Pulmonary artery endothelial cell (primary cell): ENCODE data around the gene MCOLN3. TPM values are rescaled to one million over a fixed set of nuclear protein-coding genes. Genes with fewer than 3 reads are reported as not detected.

Experiments used
- DNase-seq: peaks from one replicate; pipeline ENCODE4 v3.0.0-alpha.2; 2011; ENCODE audit warnings: low read depth, low spot score
- total RNA-seq: library from RNA; depleted of rRNA; stranded (reverse); fragments of >200 nt; gene quantifications from 2 replicates; pipeline ENCODE4 v1.2.3, GENCODE V29; 2014

The MCOLN3 gene, protein sequence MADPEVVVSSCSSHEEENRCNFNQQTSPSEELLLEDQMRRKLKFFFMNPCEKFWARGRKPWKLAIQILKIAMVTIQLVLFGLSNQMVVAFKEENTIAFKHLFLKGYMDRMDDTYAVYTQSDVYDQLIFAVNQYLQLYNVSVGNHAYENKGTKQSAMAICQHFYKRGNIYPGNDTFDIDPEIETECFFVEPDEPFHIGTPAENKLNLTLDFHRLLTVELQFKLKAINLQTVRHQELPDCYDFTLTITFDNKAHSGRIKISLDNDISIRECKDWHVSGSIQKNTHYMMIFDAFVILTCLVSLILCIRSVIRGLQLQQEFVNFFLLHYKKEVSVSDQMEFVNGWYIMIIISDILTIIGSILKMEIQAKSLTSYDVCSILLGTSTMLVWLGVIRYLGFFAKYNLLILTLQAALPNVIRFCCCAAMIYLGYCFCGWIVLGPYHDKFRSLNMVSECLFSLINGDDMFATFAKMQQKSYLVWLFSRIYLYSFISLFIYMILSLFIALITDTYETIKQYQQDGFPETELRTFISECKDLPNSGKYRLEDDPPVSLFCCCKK
- total RNA-seq: 0.07 TPM in 1 of 2 replicates, not detected in the other

DNA sequence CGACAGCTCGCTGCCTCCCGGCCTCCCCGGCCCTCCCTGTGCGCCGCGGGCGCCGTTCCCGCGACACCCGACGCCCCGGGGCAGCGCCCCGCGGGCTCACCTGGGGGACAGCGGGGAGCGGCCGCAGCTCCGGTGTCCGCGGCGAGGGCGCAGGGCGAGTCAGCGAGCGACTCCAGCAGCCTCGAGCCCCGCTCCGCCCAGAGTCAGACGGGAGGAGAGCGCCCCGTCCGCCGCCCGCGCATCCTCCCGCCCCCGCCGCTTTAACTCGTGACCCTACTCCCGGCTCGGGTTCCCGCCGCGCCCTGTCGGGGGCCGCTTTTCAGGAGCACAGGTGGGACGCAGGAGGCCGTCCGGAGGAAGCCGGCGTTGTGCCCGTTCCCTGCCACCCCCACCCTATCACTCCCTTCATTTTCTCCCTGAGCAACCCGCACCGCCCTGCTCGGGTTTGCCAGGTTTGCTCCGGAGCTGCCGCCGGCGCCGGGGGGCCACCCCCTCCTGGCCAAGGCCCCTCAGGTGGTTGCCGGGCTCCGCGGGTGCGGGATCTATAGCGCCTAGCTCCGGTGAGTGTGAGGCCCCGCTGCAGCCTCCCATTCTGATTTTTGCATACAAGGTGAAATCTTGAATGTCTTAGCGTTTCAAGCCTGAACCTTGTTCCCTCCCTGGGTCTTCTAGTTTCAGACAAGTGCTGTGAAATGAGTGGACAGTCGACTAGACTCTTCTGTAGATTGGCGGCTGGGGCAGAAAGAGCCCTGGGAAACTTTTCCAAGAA lies at the start of gene MCOLN3:
MCOLN3 (minus strand) TSS at position 205 of the 769 bp plus-strand sequence. CDS start 3,140 bp downstream, outside the sequence.
- DNase-seq: no peak

DNA sequence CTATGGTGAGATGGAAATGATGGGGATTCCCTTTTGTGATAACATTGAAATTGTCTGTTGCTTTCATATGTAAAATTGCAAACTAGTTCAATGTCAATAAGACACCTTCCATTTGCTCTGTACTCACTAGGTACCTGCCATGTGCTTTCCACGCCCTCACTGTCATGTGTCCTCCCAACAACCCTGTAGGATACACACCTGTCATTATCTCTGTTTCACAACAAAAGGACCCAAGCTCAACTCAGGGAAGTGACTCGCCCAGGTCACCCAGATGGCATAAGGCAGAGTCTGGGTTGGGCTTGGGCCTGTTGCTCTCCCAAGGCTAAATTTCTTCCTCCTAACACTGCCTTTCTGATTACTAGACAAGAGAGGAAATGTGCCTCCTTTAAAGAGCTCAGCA lies 45.3 kb upstream of the MCOLN3 start:
- no peak for DNase-seq

DNA sequence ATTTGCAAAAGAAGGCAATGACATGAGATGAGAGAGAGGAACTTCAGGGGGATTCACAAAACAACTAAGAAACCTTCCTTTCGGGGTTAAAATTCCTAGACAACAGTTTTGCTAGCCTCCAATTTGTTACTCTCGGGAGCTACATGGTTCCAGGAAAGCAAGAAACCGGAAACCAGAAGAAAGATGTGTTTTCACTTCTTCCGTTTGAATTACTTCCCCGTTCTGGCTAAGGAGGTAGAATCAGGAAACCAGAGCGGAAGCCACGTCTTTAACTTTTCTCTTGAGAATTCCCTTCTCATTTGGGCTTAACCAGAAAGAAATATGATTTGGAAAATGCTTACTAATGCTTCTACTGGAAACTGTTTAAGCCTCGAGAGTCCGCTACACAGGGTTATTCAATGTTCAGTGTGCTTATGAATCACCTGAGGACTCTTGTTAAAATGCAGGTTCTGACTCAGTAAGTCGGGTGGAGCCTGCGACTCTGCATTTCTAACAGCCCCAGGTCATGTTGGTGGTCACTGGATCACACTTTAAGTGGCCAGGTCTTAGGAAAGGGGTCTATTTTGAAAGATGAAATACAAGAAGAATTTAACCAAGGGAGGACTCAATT lies 43.5 kb upstream of the MCOLN3 start:
- DNase-seq: no peak

DNA sequence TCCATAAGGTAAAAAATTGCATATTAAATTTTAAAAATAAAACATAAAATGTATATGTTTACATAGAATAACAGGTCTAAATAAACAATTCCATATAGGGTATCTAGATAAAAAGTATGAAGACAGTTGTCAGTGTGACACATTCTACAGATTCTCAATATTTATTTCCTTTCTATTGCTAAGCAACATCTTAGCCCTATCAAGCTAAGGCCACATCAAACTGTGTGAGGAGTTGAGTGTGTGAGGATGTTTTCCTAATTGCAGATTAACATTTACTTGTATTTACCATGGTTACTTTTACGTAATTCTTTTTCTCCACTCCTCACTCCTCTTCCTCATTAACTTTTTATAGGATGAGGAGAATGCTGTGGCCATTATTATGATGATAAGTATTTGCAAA lies 41.9 kb upstream of the MCOLN3 start:
- DNase-seq: no peak

DNA sequence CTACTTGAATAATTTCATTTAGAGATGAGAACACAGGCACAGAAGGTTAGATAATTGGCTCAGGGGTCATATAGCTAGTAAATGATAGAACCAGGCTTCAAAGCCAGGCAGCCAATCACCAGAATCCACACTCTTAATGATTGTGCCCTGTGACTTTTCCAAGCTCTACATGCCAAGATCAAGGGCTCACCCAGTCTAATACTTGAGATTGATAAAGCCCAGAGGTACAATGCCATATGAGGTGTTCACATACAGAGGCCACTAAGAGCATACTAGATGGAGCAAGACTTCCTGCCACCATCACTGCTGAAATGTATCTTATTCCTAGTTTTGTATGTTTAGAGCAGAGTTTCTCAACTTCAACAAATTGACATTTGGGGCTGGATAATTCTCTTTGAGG lies 40.9 kb upstream of the MCOLN3 start:
- no peak for DNase-seq

DNA sequence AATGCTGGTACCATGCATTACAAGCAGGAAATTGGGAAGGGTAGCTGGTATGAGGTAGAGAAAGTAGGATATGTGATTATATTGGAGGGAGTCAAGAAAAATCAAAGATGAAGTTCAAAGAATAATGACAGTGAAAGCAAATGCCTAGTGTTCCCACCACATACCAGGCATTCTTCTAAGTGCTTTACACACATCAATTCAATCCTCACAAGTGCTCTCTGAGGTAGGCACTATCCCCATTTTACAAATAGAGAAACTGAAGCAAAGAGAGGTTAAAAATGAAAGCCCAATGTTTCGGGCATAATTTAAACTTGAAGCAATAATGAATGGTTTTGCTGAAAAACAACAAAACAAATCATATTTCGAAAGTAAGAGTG lies 40.1 kb upstream of the MCOLN3 start:
- DNase-seq: no peak

DNA sequence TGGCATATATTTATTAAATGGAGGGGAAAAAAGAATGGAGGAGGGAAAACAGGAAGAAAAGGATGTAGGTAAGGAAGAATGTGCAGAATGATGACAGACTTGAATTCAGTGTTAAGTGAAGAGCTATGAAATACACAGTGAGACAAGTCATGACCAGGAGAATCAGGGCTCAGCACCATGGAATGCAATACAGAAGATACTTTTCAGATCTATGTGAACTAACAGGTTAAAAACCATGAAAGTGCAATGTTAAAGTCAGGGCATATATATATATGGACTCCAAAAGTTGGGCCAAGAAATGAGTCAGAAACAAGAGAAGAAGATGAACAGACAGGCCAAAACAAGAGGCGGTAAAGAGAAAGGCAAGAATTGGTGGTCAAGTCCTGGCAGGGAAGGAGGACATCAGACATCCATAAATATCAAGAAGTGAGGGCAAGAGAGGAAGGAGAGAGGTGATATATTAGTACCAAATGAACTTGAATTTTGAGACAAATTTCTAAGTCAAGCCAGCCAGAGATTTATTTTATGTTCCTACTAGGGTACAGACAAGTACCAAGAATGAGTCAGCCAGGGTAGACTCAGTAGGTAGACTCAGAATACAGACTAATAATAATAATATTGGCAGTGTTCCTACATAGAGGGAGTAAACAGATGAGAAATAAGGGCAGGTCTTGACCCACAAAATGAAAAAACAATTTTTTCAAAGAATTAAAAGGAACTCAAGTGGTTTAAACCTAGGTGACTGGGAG lies 39.5 kb upstream of the MCOLN3 start:
- DNase-seq: no peak

DNA sequence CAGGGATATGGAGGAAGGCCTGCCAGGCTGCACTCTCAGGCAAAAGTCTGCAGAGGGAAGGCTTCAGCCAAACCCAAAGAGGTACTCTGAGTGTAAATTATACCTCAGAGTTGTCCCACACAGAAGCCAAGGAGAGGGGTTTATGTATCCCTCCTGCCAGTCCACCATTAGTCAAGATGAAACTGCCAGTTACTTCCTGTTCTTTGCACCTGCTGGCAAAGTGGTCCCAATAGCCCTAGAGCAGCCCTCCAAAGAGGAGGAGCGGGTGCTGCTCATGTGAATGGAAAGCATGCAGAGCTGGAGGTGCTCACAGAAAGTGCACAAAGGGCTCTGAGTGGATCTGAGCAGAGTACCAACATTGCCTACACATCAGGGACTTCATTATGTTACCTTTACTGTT lies 37.1 kb upstream of the MCOLN3 start:
- DNase-seq: no peak

DNA sequence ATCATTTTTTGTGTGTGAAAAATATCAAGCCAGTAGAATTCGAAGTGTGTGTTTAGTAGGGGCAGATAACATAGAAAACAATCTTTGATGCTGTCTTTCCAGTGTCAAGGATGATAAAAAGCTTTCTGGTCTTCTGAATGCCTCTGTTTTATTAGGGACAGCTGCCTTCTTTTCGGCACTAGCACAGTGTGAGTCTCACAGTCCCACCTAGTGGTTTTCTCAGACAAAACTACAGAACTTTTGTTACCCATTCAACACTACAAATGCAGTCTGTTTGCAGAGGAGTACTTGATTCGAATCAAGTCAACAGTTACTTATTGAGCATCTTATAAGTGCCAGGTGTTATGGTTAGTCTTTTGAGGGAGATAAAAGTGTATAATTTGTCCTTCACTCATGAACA lies 30.6 kb upstream of the MCOLN3 start:
- DNase-seq: no peak

DNA sequence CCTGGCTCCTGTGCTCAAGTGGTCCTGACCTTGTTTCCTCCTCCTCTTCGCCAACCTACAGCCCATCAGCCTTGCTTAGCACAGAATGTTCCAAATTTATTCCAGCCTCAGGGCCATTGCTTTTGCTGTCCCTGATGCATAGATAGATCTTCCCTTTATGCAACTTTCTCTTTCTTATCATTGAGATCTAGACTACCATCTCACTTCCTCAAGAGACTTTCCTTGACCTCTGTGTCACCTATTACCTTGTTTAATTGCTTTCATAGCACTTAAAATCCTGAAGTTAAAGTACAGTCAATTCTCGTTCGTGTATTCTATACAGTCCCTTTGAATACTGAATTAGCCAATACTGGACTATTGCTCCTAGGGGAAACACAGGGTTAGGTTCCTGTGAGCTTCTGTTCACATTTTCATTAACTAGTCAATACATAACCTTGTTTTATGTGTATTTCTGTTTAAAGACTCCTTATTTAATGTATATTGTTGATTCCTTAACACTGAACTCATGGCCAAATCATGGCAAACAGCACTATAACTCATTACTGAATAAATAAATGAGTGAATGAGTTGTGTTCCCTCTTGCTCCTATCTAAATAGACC lies 26.2 kb upstream of the MCOLN3 start:
- no peak for DNase-seq

DNA sequence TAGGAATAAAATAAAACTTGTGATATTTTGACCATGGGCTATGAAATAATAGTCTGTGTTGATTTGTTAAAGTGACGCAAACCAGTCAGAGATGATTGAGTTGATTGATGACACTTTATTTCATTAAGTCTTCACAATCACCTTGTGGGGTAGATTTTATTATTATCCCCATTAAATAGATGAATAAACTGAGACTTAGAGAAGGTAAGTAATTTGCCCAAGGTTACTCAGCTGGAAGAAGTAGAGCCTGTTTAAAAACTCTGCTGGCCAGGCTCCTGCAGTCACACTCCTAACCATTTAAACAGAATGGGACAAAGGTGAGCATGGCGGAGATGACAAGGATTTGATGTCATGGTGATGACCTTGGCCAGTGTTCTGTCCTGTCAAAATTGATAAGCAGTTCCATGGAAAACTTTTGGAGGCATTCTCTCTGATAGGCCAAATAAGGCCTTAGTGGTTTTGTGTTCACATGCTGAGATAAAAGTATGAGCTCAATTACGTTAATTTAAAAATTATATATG lies 22.7 kb upstream of the MCOLN3 start:
- no peak for DNase-seq

DNA sequence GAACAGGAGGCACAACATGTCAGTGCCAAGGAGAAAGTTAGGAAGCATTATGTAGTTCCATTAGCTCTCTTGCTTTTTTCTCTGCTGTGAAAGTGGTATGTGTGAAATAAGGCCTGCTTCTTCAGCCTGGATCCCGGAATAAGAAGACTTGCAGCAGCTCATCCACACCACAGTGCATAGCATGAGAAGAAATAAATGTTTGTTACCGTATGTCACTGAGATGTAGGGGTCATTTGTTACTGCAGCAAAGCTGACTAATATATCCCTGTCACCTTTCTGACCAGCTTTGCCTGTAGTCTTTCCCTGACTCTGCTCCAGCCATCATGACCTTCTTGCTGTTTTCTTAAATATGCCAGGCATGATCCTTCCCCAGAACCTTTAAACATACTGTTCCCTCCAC lies 20.5 kb upstream of the MCOLN3 start:
- DNase-seq: no peak

DNA sequence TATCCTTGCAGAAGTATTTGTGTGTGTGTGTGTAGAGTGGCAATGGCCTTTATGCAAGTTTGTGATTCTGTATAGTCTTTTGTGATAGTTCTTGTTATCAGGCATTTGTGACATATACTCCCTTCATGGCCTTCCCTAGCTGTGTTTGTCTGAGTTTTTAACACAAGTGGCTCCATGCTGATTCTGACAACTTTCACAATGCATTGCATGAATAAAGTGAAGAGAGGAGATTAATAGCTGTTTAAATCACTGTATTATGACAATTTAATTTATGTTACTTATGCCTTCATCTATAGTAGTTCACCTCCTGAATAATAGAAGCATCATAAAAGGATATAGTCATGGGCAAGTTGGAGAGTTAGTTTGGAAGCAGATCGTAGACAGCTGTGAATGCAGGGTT lies 17.2 kb upstream of the MCOLN3 start:
- DNase-seq: no peak

DNA sequence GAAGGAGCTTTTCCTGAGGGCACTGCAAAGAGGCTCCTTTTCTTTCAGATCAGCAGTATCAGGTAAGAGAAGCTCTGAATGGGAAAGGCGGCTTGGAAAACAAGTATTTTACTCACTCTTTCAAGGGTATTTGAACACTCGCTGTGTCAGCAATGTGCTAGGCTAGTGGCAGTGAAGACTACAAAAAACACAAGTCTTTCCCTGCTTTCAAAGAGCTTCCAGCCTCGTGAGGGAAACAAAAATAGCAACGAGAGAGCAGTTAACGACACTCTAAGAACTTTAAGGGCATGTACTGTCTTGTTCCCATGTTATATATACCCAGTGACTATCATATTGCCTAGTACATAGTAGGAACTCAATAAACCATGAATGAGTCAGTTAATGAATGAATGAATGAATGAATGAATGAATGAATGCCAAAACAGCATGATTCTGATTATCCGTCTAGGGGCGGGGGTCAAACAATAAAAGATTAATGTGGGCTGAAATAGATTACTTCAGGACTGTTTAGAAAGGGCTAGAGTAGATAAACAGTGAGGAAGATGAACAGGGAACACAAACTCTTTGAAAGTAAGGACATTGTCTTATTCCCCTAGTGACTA lies 14.2 kb upstream of the MCOLN3 start:
- DNase-seq: no peak

DNA sequence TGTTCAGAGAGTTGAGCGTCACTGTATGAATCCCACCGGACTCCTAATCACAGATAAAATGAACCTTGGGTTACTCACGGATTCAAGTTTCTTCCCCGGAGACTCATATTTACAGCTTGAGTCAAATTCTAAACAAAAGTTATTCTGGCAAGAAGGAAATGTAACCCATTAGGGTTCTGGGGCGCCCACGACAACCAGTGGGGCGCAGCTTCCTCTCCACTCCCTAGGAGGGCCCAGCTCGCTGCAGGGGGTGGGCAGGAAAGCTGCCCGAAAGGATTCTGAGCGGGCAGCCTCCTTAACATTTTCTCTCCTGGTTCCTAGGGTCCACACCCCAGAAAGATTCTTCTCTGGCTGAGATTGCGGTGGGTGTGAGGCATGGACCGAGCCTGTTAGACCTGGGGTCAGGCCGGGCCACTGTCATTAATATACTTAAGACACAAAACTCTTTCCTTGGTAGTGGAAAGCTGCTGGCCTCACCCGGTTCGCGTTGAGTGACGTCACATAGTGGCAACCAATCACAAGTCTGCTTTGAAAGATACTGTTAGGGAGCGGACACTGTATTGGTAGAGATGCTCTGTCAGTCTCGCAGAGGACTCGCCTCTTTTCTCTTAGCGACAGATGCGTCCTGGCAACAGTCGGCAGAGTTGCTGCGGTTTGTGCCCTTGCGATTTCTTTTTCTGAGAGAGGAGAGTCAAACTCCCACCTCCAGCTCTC lies 13.6 kb upstream of the MCOLN3 start:
- peak; percentile 88 for DNase-seq

DNA sequence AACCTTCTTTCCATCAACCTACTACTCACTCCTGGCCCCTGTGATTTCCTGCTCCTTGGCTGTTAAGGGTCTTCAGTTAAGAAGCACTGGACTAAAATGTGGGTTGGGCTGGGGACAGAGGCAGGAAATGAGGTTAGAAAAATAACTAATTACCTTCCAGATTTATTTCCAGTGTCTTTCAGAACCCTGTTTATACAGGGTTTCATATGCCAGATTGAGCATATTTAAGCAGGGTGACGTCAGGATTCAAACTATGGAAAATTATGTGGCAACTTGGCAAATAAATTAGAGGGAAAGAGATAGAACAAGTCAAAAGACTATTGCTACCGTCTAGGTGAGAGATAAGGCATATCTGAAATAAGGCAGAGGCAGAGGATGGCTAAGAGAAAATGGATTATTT lies 11.7 kb upstream of the MCOLN3 start:
- no peak for DNase-seq

DNA sequence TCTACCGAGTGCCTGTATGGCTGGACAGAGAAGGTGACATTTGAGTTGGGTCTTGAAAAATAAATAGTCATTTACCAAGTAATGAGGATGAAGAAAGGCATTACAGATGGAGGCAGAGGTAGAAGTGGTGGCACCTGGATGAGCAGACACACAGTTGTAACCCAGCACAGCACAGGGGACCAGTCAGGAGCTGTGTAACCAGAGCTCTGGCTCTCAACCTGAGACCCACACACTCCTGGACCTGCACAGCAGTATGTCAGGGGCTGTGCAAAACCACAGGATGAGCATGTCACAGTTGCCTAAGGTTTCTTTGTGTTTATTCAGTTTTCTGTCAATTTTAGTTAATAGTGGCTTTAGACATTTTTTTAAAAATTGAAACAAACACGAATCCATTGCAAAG lies 11.3 kb upstream of the MCOLN3 start:
- no peak for DNase-seq

DNA sequence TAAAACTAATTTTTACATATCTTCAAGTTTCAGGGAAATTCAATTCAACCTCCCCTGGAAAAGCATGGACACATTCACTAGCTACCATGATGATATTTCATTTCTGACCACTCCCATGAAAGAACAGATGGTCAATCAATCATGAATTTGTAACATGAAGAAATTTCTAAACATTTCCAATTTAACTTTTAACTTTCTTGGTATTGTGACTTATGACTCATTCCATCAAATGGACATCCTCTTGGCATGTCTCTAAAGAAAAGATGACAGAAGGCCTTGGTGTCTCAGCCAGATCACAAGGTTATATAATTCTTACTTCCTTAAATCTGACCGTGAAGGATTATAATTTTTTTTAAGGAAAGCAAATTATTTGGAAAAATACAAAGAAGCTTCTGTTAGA lies 10.5 kb upstream of the MCOLN3 start:
- no peak for DNase-seq

DNA sequence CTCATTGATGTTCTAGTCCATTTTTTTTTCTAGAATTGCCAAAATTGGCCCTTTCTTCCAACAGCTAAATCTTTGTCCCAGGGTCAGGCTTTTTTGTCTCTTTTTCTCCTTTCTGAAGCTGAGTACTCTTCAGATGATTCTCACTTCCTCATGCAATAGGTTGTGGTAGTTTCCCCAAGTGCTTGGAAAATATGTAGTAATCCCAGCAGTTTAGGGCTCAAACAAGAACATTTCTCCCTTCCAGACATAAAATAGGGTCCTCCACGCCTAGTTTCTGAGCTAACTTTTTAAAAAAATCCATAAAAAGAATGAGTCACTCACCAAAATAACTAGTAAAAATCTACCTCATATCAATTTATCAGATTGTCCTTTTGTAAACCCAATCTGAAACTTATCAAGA lies 10.0 kb upstream of the MCOLN3 start:
- DNase-seq: no peak

DNA sequence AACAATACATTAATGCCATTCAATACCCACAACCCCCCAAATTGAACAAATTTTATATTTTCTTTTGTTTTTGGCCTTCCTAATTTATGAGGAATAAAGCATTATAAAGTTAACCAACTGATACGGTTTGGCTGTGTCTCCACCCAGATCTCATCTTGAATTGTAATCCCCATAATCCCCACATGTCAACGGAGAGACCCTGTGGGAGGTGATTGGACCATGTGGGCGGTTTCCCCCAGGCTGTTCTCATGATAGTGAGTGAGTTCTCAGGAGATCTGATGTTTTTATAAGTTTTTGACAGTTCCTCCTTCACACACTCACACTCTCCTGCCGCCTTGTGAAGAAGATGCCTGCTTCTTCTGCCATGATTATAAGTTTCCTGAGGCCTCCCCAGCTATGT lies 6.4 kb upstream of the MCOLN3 start:
- no peak for DNase-seq
